Measurements from ENCODE around the gene PPP1R18. TPM values are rescaled to one million over a fixed set of nuclear protein-coding genes. Genes with fewer than 3 reads are reported as not detected.

The PPP1R18 gene
- total and polyA plus RNA-seq, 2 of the 4 experiments (the other 2 are of a cell fraction), result 31.9 to 134 TPM

DNA sequence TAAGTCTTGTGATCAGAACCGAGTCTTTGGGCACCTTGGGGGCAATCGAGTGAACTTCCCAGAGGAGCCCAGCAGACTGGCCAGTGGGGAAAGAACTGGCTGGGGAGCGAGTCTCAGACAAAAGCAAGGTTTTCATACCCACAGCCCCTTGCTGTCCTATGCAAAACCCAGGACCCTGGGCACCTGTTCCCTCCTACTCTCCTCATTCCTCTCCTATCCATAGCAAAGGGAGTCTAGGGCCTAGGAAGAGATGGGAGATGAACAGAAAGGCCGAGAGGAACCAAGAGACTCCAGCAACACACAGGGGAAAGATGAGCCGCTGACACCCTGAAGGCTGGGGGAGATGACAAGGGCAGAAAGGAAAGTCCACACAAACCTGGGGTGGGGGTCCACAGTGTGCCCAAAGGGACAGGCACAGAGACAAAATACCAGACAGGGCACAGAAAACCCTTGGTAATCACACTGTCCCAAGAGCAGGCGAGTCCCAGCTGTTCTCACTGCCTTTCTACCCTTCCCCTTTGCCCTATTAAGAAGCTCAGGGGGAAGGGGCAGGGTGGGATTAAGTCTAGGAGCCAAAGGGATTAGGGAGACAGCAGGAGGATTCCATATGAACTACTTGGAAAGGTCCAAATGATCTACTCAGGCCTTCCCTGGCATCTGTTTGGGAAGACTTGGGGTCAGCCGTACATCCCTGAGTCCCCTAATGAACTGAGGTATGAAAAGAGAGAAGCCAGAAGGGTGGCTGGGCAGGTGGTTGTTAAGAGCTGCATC lies 6.5 kb downstream of the PPP1R18 start (continued):
- TF ChIP-seq ELK1 (IDR thresholded peaks at IDR 0.05; ENCODE audit: borderline replicate concordance, low read depth, low read length), result no peak

Data from IMR-90 (cell line).